GM19239 (cell line): ENCODE data around the gene BAZ2B.

Source experiments
- DNase-seq: peaks from one replicate; pipeline ENCODE4 v3.0.0; 2011; ENCODE audit warnings: low spot score; ENCODE audit not compliant: insufficient read length
- FAIRE-seq: peaks from 2 replicates; lab custom pipeline; 2011; peaks lifted over from hg19 to GRCh38; lab: Jason Lieb, UNC

The BAZ2B gene

GRCh38 chr2:159584796-159585195 lies 31.6 kb downstream of the BAZ2B start:
- DNase-seq: no peak
- no peak for FAIRE-seq

GRCh38 chr2:159573846-159574606 lies 42.3 kb downstream of the BAZ2B start:
- FAIRE-seq: no peak

GRCh38 chr2:159573294-159573693 lies 43.1 kb downstream of the BAZ2B start:
- no peak for DNase-seq
- no peak for FAIRE-seq

More at GRCh38 chr2:159573846-159574606, 42.3 kb downstream of the BAZ2B start:
- no peak for DNase-seq

- FAIRE-seq (no peak), DNase-seq (no peak)
Measured at GRCh38 chr2:159572459-159572858, 43.9 kb downstream of the BAZ2B start.

GRCh38 chr2:159571540-159572260 lies 44.6 kb downstream of the BAZ2B start:
- no peak for FAIRE-seq
- DNase-seq: no peak

GRCh38 chr2:159564081-159564480 lies 52.3 kb downstream of the BAZ2B start:
- FAIRE-seq (no peak), DNase-seq (no peak)

- DNase-seq (no peak), FAIRE-seq (no peak)
Measured at GRCh38 chr2:159562248-159562647, 54.1 kb downstream of the BAZ2B start.

GRCh38 chr2:159561786-159562185 lies 54.6 kb downstream of the BAZ2B start:
- FAIRE-seq (peak; percentile 42), DNase-seq (no peak)

GRCh38 chr2:159561242-159561641 lies 55.1 kb downstream of the BAZ2B start:
- FAIRE-seq: no peak
- no peak for DNase-seq

GRCh38 chr2:159559034-159559433 lies 57.3 kb downstream of the BAZ2B start:
- FAIRE-seq (no peak), DNase-seq (no peak)

GRCh38 chr2:159558479-159558878 lies 57.9 kb downstream of the BAZ2B start:
- DNase-seq: no peak
- FAIRE-seq: no peak

- FAIRE-seq (no peak), DNase-seq (no peak)
Measured at GRCh38 chr2:159557437-159558034, 58.8 kb downstream of the BAZ2B start.

- no peak for DNase-seq
- peak; percentile 23 for FAIRE-seq
Measured at GRCh38 chr2:159555651-159556392, 60.5 kb downstream of the BAZ2B start.

GRCh38 chr2:159553727-159554126 lies 62.6 kb downstream of the BAZ2B start:
- no peak for FAIRE-seq
- no peak for DNase-seq

GRCh38 chr2:159551806-159552205 lies 64.5 kb downstream of the BAZ2B start:
- FAIRE-seq (no peak), DNase-seq (no peak)

GRCh38 chr2:159550231-159550630 lies 66.1 kb downstream of the BAZ2B start:
- no peak for DNase-seq
- FAIRE-seq: no peak

GRCh38 chr2:159549234-159549633 lies 67.1 kb downstream of the BAZ2B start:
- FAIRE-seq (no peak), DNase-seq (no peak)

- FAIRE-seq: no peak
- no peak for DNase-seq
Measured at GRCh38 chr2:159546716-159547430, 69.5 kb downstream of the BAZ2B start.

- DNase-seq (no peak), FAIRE-seq (no peak)
Measured at GRCh38 chr2:159546039-159546438, 70.3 kb downstream of the BAZ2B start.

- DNase-seq (no peak), FAIRE-seq (no peak)
Measured at GRCh38 chr2:159545085-159545484, 71.3 kb downstream of the BAZ2B start.
